Stomach (tissue), 19 donors: ENCODE results near the gene UTS2B. TPM values are rescaled to one million over a fixed set of nuclear protein-coding genes. Genes with fewer than 3 reads are reported as not detected.

Source experiments
- DNase-seq, 2 donors: peaks; one replicate each; pipeline versions ENCODE4 v3.0.0 to v3.0.0-alpha.2; 2013 to 2019
- H3K27ac ChIP-seq, 5 donors: fragments of 200-600 bp in 4 of 5; sonication (generic) in 4 of 5; one replicate each; pipeline ENCODE4 v1.5.1; 2013 to 2019; ENCODE audit warnings: mild to moderate bottlenecking in 1 of 5, moderate library complexity in 1 of 5
- H3K27me3 ChIP-seq, 3 donors: fragments of 200-600 bp; sonication (generic); one replicate each; pipeline ENCODE4 v1.5.1; 2017 to 2019; ENCODE audit warnings: mixed run types in 1 of 3
- H3K36me3 ChIP-seq, 4 donors: fragments of 200-600 bp; sonication (generic); 1 replicate in 3 of 4; 2 replicates in 1 of 4; pipeline ENCODE4 v1.5.1; 2016 to 2019
- H3K4me1 ChIP-seq, 4 donors: fragments of 200-600 bp; sonication (generic); one replicate each; pipeline ENCODE4 v1.5.1; 2016 to 2019
- H3K4me3 ChIP-seq, 4 donors: fragments of 200-600 bp; sonication (generic) in 3 of 4; one replicate each; pipeline ENCODE4 v1.5.1; 2016 to 2019; ENCODE audit warnings: mild to moderate bottlenecking in 1 of 4
- H3K9me3 ChIP-seq, 4 donors: fragments of 200-600 bp; sonication (generic); one replicate each; pipeline ENCODE4 v1.5.1; 2016 to 2019
- CTCF ChIP-seq, 7 experiments: fragments of 450-650 bp in 4 of 7; fragments of 200-600 bp in 3 of 7; sonication (generic) in 3 of 7; IDR thresholded peaks; one replicate each; pipeline ENCODE4 v1.5.1; 2016 to 2019; ENCODE audit warnings: antibody characterized with exemption in 7 of 7, control low read depth in 2 of 7, mild to moderate bottlenecking in 1 of 7
- EP300 ChIP-seq: sonication (generic); formaldehyde crosslinking; IDR thresholded peaks from one replicate; pipeline ENCODE4 v1.6.1; 2017; ENCODE audit warnings: antibody characterized with exemption
- POLR2A ChIP-seq, 4 donors: fragments of 450-650 bp; IDR thresholded peaks; one replicate each; pipeline ENCODE4 v1.6.1; 2016; ENCODE audit warnings: antibody characterized with exemption in 4 of 4, control low read depth in 2 of 4, mild to moderate bottlenecking in 1 of 4, moderate library complexity in 1 of 4
- POLR2AphosphoS5 ChIP-seq, 3 donors: sonication (generic); formaldehyde crosslinking; IDR thresholded peaks; one replicate each; pipeline ENCODE4 v1.6.1; 2016; ENCODE audit warnings: antibody characterized with exemption in 3 of 3
- WGBS, 5 donors: extraction: QIAGEN DNeasy Blood & Tissue Kit in 3 of 5; methylation state at CpG; one replicate each; pipeline versions ENCODE4 v1.1.5 to v1.1.7; 2013 to 2018; 5-methylcytosine and 5-hydroxymethylcytosine counted together
- intact Hi-C: fragments of 100-400 bp; cut with DNase I; formaldehyde crosslinking; loops from one replicate; pipeline ENCODE4 v1.15.1; 2023; ENCODE audit warnings: low total_unique reads
- long read RNA-seq, 10 donors: transcript quantifications; one replicate each; lab custom pipeline, GENCODE V29; 2026
- polyA plus RNA-seq, 3 donors: library from polyadenylated mRNA; stranded (reverse); fragments of 200-250 nt; gene quantifications; one replicate each; pipeline ENCODE4 v1.2.3, GENCODE V29; 2013
- total RNA-seq, 5 donors: library from RNA; depleted of rRNA; stranded (reverse); fragments of >200 nt; gene quantifications; one replicate each; pipeline versions ENCODE4 v1.1.0 to v1.2.3, GENCODE V29; 2014 to 2016
- donor health status: healthy with polysubstance abuse.
- donor health status: Bipolar disorder and iron deficiency.
- donor health status: healthy.

Gene UTS2B
- not detected for total RNA-seq
- under 1 TPM in 2 of 3 donors, not detected in 1; 0.20 to 0.46 TPM for polyA plus RNA-seq
- long read RNA-seq, donor 1: 0 reads
- long read RNA-seq, donor 2: 0 reads
- long read RNA-seq, donor 3: 0 reads
- long read RNA-seq, donor 4: 0 reads
- long read RNA-seq, donor 5, partial matches to known transcripts: 23 of 38 reads
- long read RNA-seq, donor 5, other reads (novel, unspliced or antisense): 15 of 38 reads
- long read RNA-seq, donor 6: 0 reads
- long read RNA-seq, donor 7: 0 reads
- long read RNA-seq, donor 8: 0 reads
- long read RNA-seq, donor 9, partial matches to known transcripts: 39 of 44 reads
- long read RNA-seq, donor 9, other reads (novel, unspliced or antisense): 5 of 44 reads
- long read RNA-seq, donor 10: 0 reads

GRCh38 chr3:191329654-191330529 is at the start of gene UTS2B:
UTS2B (minus strand) TSS chr3:191330526; CDS start chr3:191282189, 48,337 bp downstream.
- WGBS, 5 donors: 1 to 7% (median 2%) methylated on average over 15 to 37 of the region's 37 CpGs
- Histone ChIP-seq H3K4me1 (peaks cover 18 to 55% (median 36%) of the 10 kb centered on the region in 4 donors), H3K9me3 (no peaks in the 10 kb centered on the region), H3K27ac (peak within 1 kb of the TSS; percentile 92 to 97 (median 93)), H3K36me3 (no peaks in the 10 kb centered on the region), H3K27me3 (no peaks in the 10 kb centered on the region), H3K4me3 (peak within 1 kb of the TSS; percentile 62 to 96 (median 87))
- TF ChIP-seq CTCF (IDR thresholded peaks at IDR 0.05): no peak
- no peak for TF ChIP-seq POLR2A (IDR thresholded peaks at IDR 0.05)
- no peak for TF ChIP-seq POLR2AphosphoS5 (IDR thresholded peaks at IDR 0.05)
- no peak for TF ChIP-seq EP300
- intact Hi-C loops: no loop called here
- peak; percentile 54 to 77 for DNase-seq

GRCh38 chr3:191380001-191380400 is 49.7 kb upstream of the UTS2B start:
- H3K27me3 ChIP-seq: no peaks in the 10 kb centered on the region
- H3K4me3 ChIP-seq: no peak overlapping the region
- H3K9me3 ChIP-seq: no peaks in the 10 kb centered on the region
- DNase-seq: no peak
- intact Hi-C loops: no loop called here
- TF ChIP-seq POLR2AphosphoS5 (IDR thresholded peaks at IDR 0.05): no peak
- no peak for TF ChIP-seq POLR2A (IDR thresholded peaks at IDR 0.05)
- no peak for TF ChIP-seq EP300
- no peak for TF ChIP-seq CTCF (IDR thresholded peaks at IDR 0.05)
- peaks cover 6 to 53% (median 44%) of the 10 kb centered on the region in 4 donors for H3K36me3 ChIP-seq
- peaks cover 0 to 27% (median 9%) of the 10 kb centered on the region in 4 donors for H3K4me1 ChIP-seq
- no peak overlapping the region for H3K27ac ChIP-seq
- WGBS, 5 donors: 56 to 89% (median 74%) methylated on average over 2 of the region's 2 CpGs

- H3K4me1 ChIP-seq: peaks cover 0 to 27% (median 9%) of the 10 kb centered on the region in 4 donors
- H3K4me3 ChIP-seq: no peak overlapping the region
- H3K36me3 ChIP-seq: peaks cover 6 to 54% (median 48%) of the 10 kb centered on the region in 4 donors
- H3K27ac ChIP-seq: no peak overlapping the region
- peak in 1 of 2 donors; percentile 23 for DNase-seq
- H3K9me3 ChIP-seq: no peaks in the 10 kb centered on the region
- no peak for TF ChIP-seq POLR2A (IDR thresholded peaks at IDR 0.05)
- no peak for TF ChIP-seq POLR2AphosphoS5 (IDR thresholded peaks at IDR 0.05)
- TF ChIP-seq CTCF (IDR thresholded peaks at IDR 0.05): no peak
- intact Hi-C loops: no loop called here
- no peaks in the 10 kb centered on the region for H3K27me3 ChIP-seq
- WGBS, 5 donors: 42 to 74% (median 58%) methylated on average over 2 of the region's 2 CpGs
Measured at GRCh38 chr3:191379446-191379845, 49.1 kb upstream of the UTS2B start.

- no peak for DNase-seq
- intact Hi-C loops: no loop called here
- TF ChIP-seq CTCF (IDR thresholded peaks at IDR 0.05) (no peak), POLR2AphosphoS5 (IDR thresholded peaks at IDR 0.05) (no peak), POLR2A (IDR thresholded peaks at IDR 0.05) (no peak), EP300 (no peak)
- Histone ChIP-seq H3K27me3 (no peaks in the 10 kb centered on the region), H3K27ac (no peak overlapping the region), H3K36me3 (peaks cover 6 to 51% (median 46%) of the 10 kb centered on the region in 4 donors), H3K9me3 (no peaks in the 10 kb centered on the region), H3K4me1 (peaks cover 0 to 27% (median 9%) of the 10 kb centered on the region in 4 donors), H3K4me3 (no peak overlapping the region)
Measured at GRCh38 chr3:191378142-191378812, 48.0 kb upstream of the UTS2B start.
